ENCODE measurements around the gene WNT9A.

- TF ChIP-seq CTCF (IDR thresholded peaks at IDR 0.05) (no peak), EP300 (IDR thresholded peaks at IDR 0.05; ENCODE audit: borderline replicate concordance in 1 of 2, low read depth in 1 of 2, low read length in 1 of 2) (no peak), SIN3A (IDR thresholded peaks at IDR 0.05; ENCODE audit: borderline replicate concordance, low read depth, low read length) (no peak), FOSL2 (IDR thresholded peaks at IDR 0.05; ENCODE audit: borderline replicate concordance, low read depth) (no peak), GABPA (IDR thresholded peaks at IDR 0.05; ENCODE audit: low read depth) (no peak), MXI1 (IDR thresholded peaks at IDR 0.05; ENCODE audit: low read depth, low read length) (no peak), MAX (IDR thresholded peaks at IDR 0.05; ENCODE audit: low read depth) (no peak), TCF12 (IDR thresholded peaks at IDR 0.05) (no peak), RAD21 (IDR thresholded peaks at IDR 0.05; ENCODE audit: low read length) (no peak), TEAD4 (IDR thresholded peaks at IDR 0.05; ENCODE audit: borderline replicate concordance, insufficient read depth) (no peak), YY1 (IDR thresholded peaks at IDR 0.05; ENCODE audit: low read depth) (no peak), TAF1 (IDR thresholded peaks at IDR 0.05; ENCODE audit: borderline replicate concordance, low read depth, low read length) (no peak), POLR2AphosphoS5 (IDR thresholded peaks at IDR 0.05; ENCODE audit: low read depth, low read length) (no peak), EZH2phosphoT487 (IDR thresholded peaks at IDR 0.05; ENCODE audit: borderline replicate concordance, low read depth) (no peak)
These were observed 59.2 kb downstream of the WNT9A start for GRCh38 chr1:227888404-227889046.

Measured in SK-N-SH (cell line).